Skeletal muscle tissue (tissue), 4 donors: ENCODE results near the gene HPCAL1. TPM values are rescaled to one million over a fixed set of nuclear protein-coding genes. Genes with fewer than 3 reads are reported as not detected.
"Not testable (repeated sequence)": the region's sequence is repeated elsewhere in the genome, so short reads cannot be mapped to it uniquely, and the experiment has no call there.

ENCODE experiments used
- H3K27ac ChIP-seq: one replicate; pipeline ENCODE4 v1.7.0; 2013; ENCODE audit warnings: mild to moderate bottlenecking, low read depth, low read length, inconsistent platforms
- H3K27me3 ChIP-seq, 3 donors: one replicate each; pipeline ENCODE4 v1.7.0; 2013; ENCODE audit warnings: low read length in 3 of 3; ENCODE audit not compliant: control insufficient read depth in 3 of 3, insufficient read depth in 3 of 3
- H3K36me3 ChIP-seq, 3 donors: one replicate each; pipeline ENCODE4 v1.7.0; 2013; ENCODE audit warnings: low read length in 3 of 3; ENCODE audit not compliant: control insufficient read depth in 3 of 3, insufficient read depth in 3 of 3
- H3K4me1 ChIP-seq, 3 donors: one replicate each; pipeline ENCODE4 v1.7.0; 2013; ENCODE audit warnings: low read length in 3 of 3, mild to moderate bottlenecking in 3 of 3; ENCODE audit not compliant: control insufficient read depth in 3 of 3, insufficient read depth in 3 of 3
- H3K4me3 ChIP-seq, 3 donors: one replicate each; pipeline ENCODE4 v1.7.0; 2013; ENCODE audit warnings: low read length in 3 of 3
- H3K9ac ChIP-seq, 3 donors: one replicate each; pipeline ENCODE4 v1.7.0; 2013; ENCODE audit warnings: low read length in 3 of 3, mild to moderate bottlenecking in 3 of 3, moderate library complexity in 2 of 3, low read depth in 1 of 3
- H3K9me3 ChIP-seq, 3 donors: one replicate each; pipeline ENCODE4 v1.7.0; 2013; ENCODE audit warnings: low read length in 3 of 3; ENCODE audit not compliant: control insufficient read depth in 3 of 3
- total RNA-seq: library from RNA; depleted of rRNA; stranded (reverse); fragments of >200 nt; gene quantifications from one replicate; pipeline ENCODE4 v1.2.3, GENCODE V29; 2014
- donor health status: Osteomylitis.

HPCAL1 gene
- total RNA-seq, 1 donor from 2014 or later: 15.1 TPM

GRCh38 chr2:10284108-10284870, 18.4 kb upstream of the HPCAL1 start:
- no peaks in the 10 kb centered on the region for H3K27me3 ChIP-seq
- H3K4me1 ChIP-seq: peaks cover 12 to 21% (median 16%) of the 10 kb centered on the region in 3 donors
- H3K36me3 ChIP-seq: no peaks in the 10 kb centered on the region
- no peaks in the 10 kb centered on the region for H3K9me3 ChIP-seq
- H3K9ac ChIP-seq: no peak overlapping the region
- no peak overlapping the region for H3K4me3 ChIP-seq
- no peak overlapping the region for H3K27ac ChIP-seq

GRCh38 chr2:10285191-10285555, 17.5 kb upstream of the HPCAL1 start:
- Histone ChIP-seq H3K4me3 (no peak overlapping the region), H3K9me3 (no peaks in the 10 kb centered on the region), H3K9ac (peak overlapping the region in 1 of 3 donors; percentile 25), H3K27me3 (no peaks in the 10 kb centered on the region), H3K4me1 (peaks cover 12 to 21% (median 16%) of the 10 kb centered on the region in 3 donors), H3K36me3 (no peaks in the 10 kb centered on the region), H3K27ac (peak overlapping the region; percentile 36)

GRCh38 chr2:10285556-10286198, 17.0 kb upstream of the HPCAL1 start:
- H3K27me3 ChIP-seq: no peaks in the 10 kb centered on the region
- peaks cover 12 to 21% (median 16%) of the 10 kb centered on the region in 3 donors for H3K4me1 ChIP-seq
- H3K4me3 ChIP-seq: no peak overlapping the region
- H3K9ac ChIP-seq: peak overlapping the region in 1 of 3 donors; percentile 25
- no peaks in the 10 kb centered on the region for H3K9me3 ChIP-seq
- peak overlapping the region; percentile 36 for H3K27ac ChIP-seq
- H3K36me3 ChIP-seq: no peaks in the 10 kb centered on the region

GRCh38 chr2:10286216-10287037, 16.3 kb upstream of the HPCAL1 start:
- Histone ChIP-seq H3K36me3 (no peaks in the 10 kb centered on the region), H3K27ac (peak overlapping the region; percentile 36), H3K9me3 (no peaks in the 10 kb centered on the region), H3K4me3 (no peak overlapping the region), H3K9ac (no peak overlapping the region), H3K4me1 (peaks cover 12 to 21% (median 16%) of the 10 kb centered on the region in 3 donors), H3K27me3 (no peaks in the 10 kb centered on the region)

- Histone ChIP-seq H3K27me3 (no peaks in the 10 kb centered on the region), H3K9ac (no peak overlapping the region), H3K27ac (no peak overlapping the region), H3K4me3 (no peak overlapping the region), H3K36me3 (no peaks in the 10 kb centered on the region), H3K4me1 (peaks cover 12 to 21% (median 16%) of the 10 kb centered on the region in 3 donors), H3K9me3 (no peaks in the 10 kb centered on the region)
Measured at GRCh38 chr2:10287761-10288160, 14.9 kb upstream of the HPCAL1 start.

- no peaks in the 10 kb centered on the region for H3K36me3 ChIP-seq
- no peaks in the 10 kb centered on the region for H3K27me3 ChIP-seq
- peaks cover 0 to 2% (median 0%) of the 10 kb centered on the region in 3 donors for H3K9me3 ChIP-seq
- no peak overlapping the region for H3K27ac ChIP-seq
- no peak overlapping the region for H3K9ac ChIP-seq
- peaks cover 12 to 21% (median 14%) of the 10 kb centered on the region in 3 donors for H3K4me1 ChIP-seq
- no peak overlapping the region for H3K4me3 ChIP-seq
Measured at GRCh38 chr2:10288606-10289005, 14.1 kb upstream of the HPCAL1 start.

- H3K4me1 ChIP-seq: peaks cover 12 to 19% (median 14%) of the 10 kb centered on the region in 3 donors
- H3K36me3 ChIP-seq: no peaks in the 10 kb centered on the region
- no peak overlapping the region for H3K4me3 ChIP-seq
- peaks cover 0 to 6% (median 0%) of the 10 kb centered on the region in 3 donors for H3K9me3 ChIP-seq
- no peaks in the 10 kb centered on the region for H3K27me3 ChIP-seq
- no peak overlapping the region for H3K27ac ChIP-seq
- no peak overlapping the region for H3K9ac ChIP-seq
Measured at GRCh38 chr2:10289352-10289751, 13.4 kb upstream of the HPCAL1 start.

- Histone ChIP-seq H3K27ac (no peak overlapping the region), H3K4me3 (no peak overlapping the region), H3K4me1 (peaks cover 11 to 14% (median 14%) of the 10 kb centered on the region in 3 donors), H3K9me3 (peaks cover 0 to 6% (median 0%) of the 10 kb centered on the region in 3 donors), H3K36me3 (no peaks in the 10 kb centered on the region), H3K27me3 (no peaks in the 10 kb centered on the region), H3K9ac (no peak overlapping the region)
Measured at GRCh38 chr2:10289891-10290290, 12.8 kb upstream of the HPCAL1 start.

- not testable (repeated sequence) for H3K4me1 ChIP-seq, H3K9me3 ChIP-seq, H3K36me3 ChIP-seq, H3K9ac ChIP-seq, H3K4me3 ChIP-seq, H3K27ac ChIP-seq, H3K27me3 ChIP-seq
Measured at GRCh38 chr2:10291376-10291775, 11.3 kb upstream of the HPCAL1 start.
